H9 (cell line): ENCODE results near the gene RAD23A. TPM values are rescaled to one million over a fixed set of nuclear protein-coding genes. Genes with fewer than 3 reads are reported as not detected.

ENCODE experiments used
- DNase-seq: peaks from one replicate; pipeline ENCODE4 v3.0.0-alpha.2; 2017
- H2AFZ ChIP-seq: one replicate; pipeline ENCODE4 v1.6.1; 2013; ENCODE audit warnings: mild to moderate bottlenecking, low read length, control low read depth, moderate library complexity
- H2AK5ac ChIP-seq: 2 replicates; pipeline ENCODE4 v1.6.1; 2013; ENCODE audit warnings: low read length, control low read depth, mixed read lengths; ENCODE audit not compliant: insufficient read length
- H2BK120ac ChIP-seq: one replicate; pipeline ENCODE4 v1.6.1; 2013; ENCODE audit warnings: low read depth, mild to moderate bottlenecking, low read length, control low read depth, inconsistent platforms; ENCODE audit not compliant: poor library complexity, severe bottlenecking
- H2BK12ac ChIP-seq: 2 replicates; pipeline ENCODE4 v1.6.1; 2013; ENCODE audit warnings: low read length, control low read depth, mixed read lengths, low read depth; ENCODE audit not compliant: insufficient read length
- H2BK15ac ChIP-seq: 2 replicates; pipeline ENCODE4 v1.6.1; 2013; ENCODE audit warnings: low read depth, low read length, control low read depth
- H2BK20ac ChIP-seq: one replicate; pipeline ENCODE4 v1.6.1; 2013; ENCODE audit warnings: low read depth, mild to moderate bottlenecking, low read length, control low read depth, inconsistent platforms; ENCODE audit not compliant: poor library complexity, severe bottlenecking
- H2BK5ac ChIP-seq: 2 replicates; pipeline ENCODE4 v1.6.1; 2013; ENCODE audit warnings: low read length, control low read depth, mixed read lengths; ENCODE audit not compliant: insufficient read length
- H3K14ac ChIP-seq: 2 replicates; pipeline ENCODE4 v1.6.1; 2013; ENCODE audit warnings: low read length, control low read depth; ENCODE audit not compliant: insufficient read depth
- H3K18ac ChIP-seq: 2 replicates; pipeline ENCODE4 v1.6.1; 2013; ENCODE audit warnings: low read depth, mild to moderate bottlenecking, mixed read lengths, low read length, control low read depth; ENCODE audit not compliant: insufficient read length
- H3K23ac ChIP-seq: 2 replicates; pipeline ENCODE4 v1.6.1; 2013; ENCODE audit warnings: low read length, control low read depth, mixed read lengths, low read depth; ENCODE audit not compliant: insufficient read length
- H3K23me2 ChIP-seq: 2 replicates; pipeline ENCODE4 v1.6.1; 2013; ENCODE audit warnings: low read depth, mild to moderate bottlenecking, mixed read lengths, low read length, control low read depth; ENCODE audit not compliant: insufficient read length, poor library complexity, severe bottlenecking
- H3K27ac ChIP-seq: 2 replicates; pipeline ENCODE4 v1.5.1; 2013; ENCODE audit warnings: low read length, control low read depth, mixed read lengths, low read depth; ENCODE audit not compliant: insufficient read length
- H3K27me3 ChIP-seq: 2 replicates; pipeline ENCODE4 v1.6.1; 2013; ENCODE audit warnings: low read length, control low read depth, inconsistent platforms; ENCODE audit not compliant: insufficient read depth
- H3K4ac ChIP-seq: 2 replicates; pipeline ENCODE4 v1.6.1; 2013; ENCODE audit warnings: low read depth, mild to moderate bottlenecking, control low read depth, inconsistent platforms, low read length, moderate library complexity
- H3K4me1 ChIP-seq: 2 replicates; pipeline ENCODE4 v1.6.1; 2013; ENCODE audit warnings: low read length, control low read depth, inconsistent platforms; ENCODE audit not compliant: insufficient read depth
- H3K4me2 ChIP-seq: 2 replicates; pipeline ENCODE4 v1.6.1; 2013; ENCODE audit warnings: low read length, control low read depth, mixed read lengths; ENCODE audit not compliant: insufficient read length, insufficient read depth
- H3K56ac ChIP-seq: 2 replicates; pipeline ENCODE4 v1.6.1; 2013; ENCODE audit warnings: low read depth, mild to moderate bottlenecking, mixed read lengths, low read length, control low read depth; ENCODE audit not compliant: insufficient read length
- H3K79me1 ChIP-seq: 2 replicates; pipeline ENCODE4 v1.6.1; 2013; ENCODE audit warnings: low read depth, mild to moderate bottlenecking, moderate library complexity, low read length, control low read depth, inconsistent platforms; ENCODE audit not compliant: insufficient read depth, poor library complexity, severe bottlenecking
- H3K79me2 ChIP-seq: 2 replicates; pipeline ENCODE4 v1.6.1; 2013; ENCODE audit warnings: low read length, control low read depth, inconsistent platforms; ENCODE audit not compliant: insufficient read depth
- H3K9ac ChIP-seq: 2 replicates; pipeline ENCODE4 v1.6.1; 2013; ENCODE audit warnings: low read length, control low read depth, mixed read lengths; ENCODE audit not compliant: insufficient read length; ENCODE audit errors: extremely low read depth
- H3K9me3 ChIP-seq: one replicate; pipeline ENCODE4 v1.6.1; 2013; ENCODE audit warnings: low read depth, low read length, inconsistent platforms; ENCODE audit not compliant: control insufficient read depth
- H3T11ph ChIP-seq: one replicate; pipeline ENCODE4 v1.6.1; 2013; ENCODE audit warnings: mild to moderate bottlenecking, low read length, control low read depth, inconsistent platforms
- H4K20me1 ChIP-seq: one replicate; pipeline ENCODE4 v1.6.1; 2013; ENCODE audit not compliant: control insufficient read depth, insufficient read length, insufficient read depth
- H4K5ac ChIP-seq: 2 replicates; pipeline ENCODE4 v1.6.1; 2013; ENCODE audit warnings: low read depth, mild to moderate bottlenecking, mixed read lengths, low read length, control low read depth; ENCODE audit not compliant: insufficient read length
- H4K8ac ChIP-seq: replicated peaks from 2 replicates; pipeline ENCODE4 v1.6.1; 2013; ENCODE audit warnings: low read length, control low read depth, mixed read lengths, low read depth; ENCODE audit not compliant: insufficient read length
- H4K91ac ChIP-seq: 2 replicates; pipeline ENCODE4 v1.6.1; 2013; ENCODE audit warnings: low read depth, mild to moderate bottlenecking, moderate library complexity, mixed read lengths, low read length, control low read depth; ENCODE audit not compliant: insufficient read length
- H3K27ac Mint-ChIP-seq, 3 experiments: 2 replicates in 2 of 3; 3 replicates in 1 of 3; pipeline ENCODE4 v1.8.0; 2020 to 2021; ENCODE audit warnings: mixed read lengths in 3 of 3, mild to moderate bottlenecking in 1 of 3, moderate library complexity in 1 of 3
- H3K27me3 Mint-ChIP-seq: 2 replicates; pipeline ENCODE4 v1.8.0; 2021; ENCODE audit warnings: low read depth, mild to moderate bottlenecking, moderate library complexity, mixed read lengths
- H3K36me3 Mint-ChIP-seq, 3 experiments: 2 replicates in 2 of 3; 3 replicates in 1 of 3; pipeline ENCODE4 v1.8.0; 2020 to 2021; ENCODE audit warnings: low read depth in 3 of 3, mixed read lengths in 3 of 3; ENCODE audit not compliant: insufficient read depth in 1 of 3
- H3K4me1 Mint-ChIP-seq, 2 experiments: 2 replicates each; pipeline ENCODE4 v1.8.0; 2020; ENCODE audit warnings: mixed read lengths in 2 of 2
- H3K4me3 Mint-ChIP-seq, 2 experiments: 2 replicates in 1 of 2; 3 replicates in 1 of 2; pipeline ENCODE4 v1.8.0; 2020 to 2021; ENCODE audit warnings: mild to moderate bottlenecking in 2 of 2, mixed read lengths in 2 of 2, moderate library complexity in 1 of 2
- H3K9me3 Mint-ChIP-seq, 2 experiments: 2 replicates in 1 of 2; 3 replicates in 1 of 2; pipeline ENCODE4 v1.8.0; 2020; ENCODE audit warnings: mild to moderate bottlenecking in 2 of 2, mixed read lengths in 2 of 2, moderate library complexity in 1 of 2
- WGBS: extraction: QIAGEN DNeasy Blood & Tissue Kit; methylation state at CpG from one replicate; pipeline ENCODE4 v1.1.7; 2013; ENCODE audit warnings: missing lambda C conversion rate, low lambda C conversion rate, mixed read lengths; ENCODE audit not compliant: insufficient read length; ENCODE audit errors: extremely low coverage; 5-methylcytosine and 5-hydroxymethylcytosine counted together
- total RNA-seq: library from RNA; stranded (reverse); gene quantifications from 2 replicates; pipeline ENCODE4 v1.2.1, GENCODE V29; 2021
- TF ChIP-seq, protein P1 (sequence below): fragments of 200-600 bp; sonication (generic); conservative IDR thresholded peaks from 3 replicates; pipeline ENCODE4 v1.8.0; 2021; ENCODE audit warnings: antibody characterized with exemption, mild to moderate bottlenecking

Gene RAD23A
- total RNA-seq, 1 experiment from 2014 or later: 62.2 TPM

DNA sequence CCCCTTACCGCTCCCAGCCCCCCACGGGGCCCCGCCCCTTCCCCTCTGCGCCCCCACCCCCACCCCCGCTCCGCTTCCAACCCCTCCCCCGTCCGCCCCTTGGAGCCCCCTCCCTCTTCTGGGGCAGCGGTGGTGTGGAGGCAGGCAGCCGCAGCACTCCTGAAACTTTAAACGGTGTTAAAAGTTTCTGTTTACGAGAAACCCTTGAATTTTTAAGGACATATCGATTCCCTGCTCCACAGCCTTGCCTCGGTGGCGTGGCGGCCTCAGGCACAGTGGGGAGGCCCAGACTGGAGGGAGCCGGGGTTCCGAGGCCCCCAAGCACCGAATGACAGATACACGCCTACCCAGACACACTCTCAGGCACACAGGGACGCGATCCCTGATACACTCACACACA is 44.8 kb downstream of the RAD23A start:
- TF ChIP-seq, protein P1, sequence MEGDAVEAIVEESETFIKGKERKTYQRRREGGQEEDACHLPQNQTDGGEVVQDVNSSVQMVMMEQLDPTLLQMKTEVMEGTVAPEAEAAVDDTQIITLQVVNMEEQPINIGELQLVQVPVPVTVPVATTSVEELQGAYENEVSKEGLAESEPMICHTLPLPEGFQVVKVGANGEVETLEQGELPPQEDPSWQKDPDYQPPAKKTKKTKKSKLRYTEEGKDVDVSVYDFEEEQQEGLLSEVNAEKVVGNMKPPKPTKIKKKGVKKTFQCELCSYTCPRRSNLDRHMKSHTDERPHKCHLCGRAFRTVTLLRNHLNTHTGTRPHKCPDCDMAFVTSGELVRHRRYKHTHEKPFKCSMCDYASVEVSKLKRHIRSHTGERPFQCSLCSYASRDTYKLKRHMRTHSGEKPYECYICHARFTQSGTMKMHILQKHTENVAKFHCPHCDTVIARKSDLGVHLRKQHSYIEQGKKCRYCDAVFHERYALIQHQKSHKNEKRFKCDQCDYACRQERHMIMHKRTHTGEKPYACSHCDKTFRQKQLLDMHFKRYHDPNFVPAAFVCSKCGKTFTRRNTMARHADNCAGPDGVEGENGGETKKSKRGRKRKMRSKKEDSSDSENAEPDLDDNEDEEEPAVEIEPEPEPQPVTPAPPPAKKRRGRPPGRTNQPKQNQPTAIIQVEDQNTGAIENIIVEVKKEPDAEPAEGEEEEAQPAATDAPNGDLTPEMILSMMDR: no peak
- H2BK12ac ChIP-seq: no peak overlapping the region
- H3K9ac ChIP-seq: no peak overlapping the region
- Mint-ChIP-seq H3K9me3 (peaks cover 2 to 9% of the 10 kb centered on the region in 2 experiments; a peak in 3 of 5 replicates), H3K36me3 (peaks cover 0 to 2% (median 0%) of the 10 kb centered on the region in 3 experiments; a peak in 1 of 7 replicates), H3K27ac (no peak overlapping the region), H3K4me3 (peak overlapping the region in 1 of 2 experiments; percentile 21; a peak in 2 of 5 replicates), H3K27me3 (peaks cover 50% of the 10 kb centered on the region), H3K4me1 (peaks cover 7 to 11% of the 10 kb centered on the region in 2 experiments)
- H2BK15ac ChIP-seq: no peak overlapping the region
- H3K4me1 ChIP-seq: no peaks in the 10 kb centered on the region
- H2BK5ac ChIP-seq: no peak overlapping the region
- H2AFZ ChIP-seq: no peak overlapping the region
- H3K27ac ChIP-seq: no peak overlapping the region
- H2AK5ac ChIP-seq: no peak overlapping the region
- H4K5ac ChIP-seq: no peak overlapping the region
- no peak overlapping the region for H4K91ac ChIP-seq
- no peak overlapping the region for H4K8ac ChIP-seq
- H3K79me1 ChIP-seq: no peaks in the 10 kb centered on the region
- H3K56ac ChIP-seq: no peak overlapping the region
- no peak overlapping the region for H3T11ph ChIP-seq
- peaks cover 5% of the 10 kb centered on the region for H4K20me1 ChIP-seq
- no peak overlapping the region for H3K4ac ChIP-seq
- no peaks in the 10 kb centered on the region for H3K9me3 ChIP-seq
- no peak overlapping the region for H3K14ac ChIP-seq
- WGBS: no CpG with 5 or more reads among the region's 22 CpGs
- H3K23ac ChIP-seq: no peak overlapping the region
- H3K4me2 ChIP-seq: no peak overlapping the region
- H3K27me3 ChIP-seq: peaks cover 28% of the 10 kb centered on the region
- no peaks in the 10 kb centered on the region for H3K23me2 ChIP-seq
- no peak for DNase-seq
- H3K79me2 ChIP-seq: no peaks in the 10 kb centered on the region
- no peak overlapping the region for H2BK20ac ChIP-seq
- no peak overlapping the region for H2BK120ac ChIP-seq
- H3K18ac ChIP-seq: no peak overlapping the region
